Renal cortical epithelial cell (primary cell): ENCODE data around the gene LETM1. TPM values are rescaled to one million over a fixed set of nuclear protein-coding genes. Genes with fewer than 3 reads are reported as not detected.

Experiments used
- DNase-seq: peaks from one replicate; pipeline ENCODE4 v3.0.0-alpha.2; 2011; ENCODE audit warnings: low read depth
- total RNA-seq: library from RNA; depleted of rRNA; stranded (reverse); fragments of >200 nt; gene quantifications from 2 replicates; pipeline ENCODE4 v1.2.3, GENCODE V29; 2014

LETM1 gene
- total RNA-seq, 1 donor from 2014 or later = 102 TPM

DNA sequence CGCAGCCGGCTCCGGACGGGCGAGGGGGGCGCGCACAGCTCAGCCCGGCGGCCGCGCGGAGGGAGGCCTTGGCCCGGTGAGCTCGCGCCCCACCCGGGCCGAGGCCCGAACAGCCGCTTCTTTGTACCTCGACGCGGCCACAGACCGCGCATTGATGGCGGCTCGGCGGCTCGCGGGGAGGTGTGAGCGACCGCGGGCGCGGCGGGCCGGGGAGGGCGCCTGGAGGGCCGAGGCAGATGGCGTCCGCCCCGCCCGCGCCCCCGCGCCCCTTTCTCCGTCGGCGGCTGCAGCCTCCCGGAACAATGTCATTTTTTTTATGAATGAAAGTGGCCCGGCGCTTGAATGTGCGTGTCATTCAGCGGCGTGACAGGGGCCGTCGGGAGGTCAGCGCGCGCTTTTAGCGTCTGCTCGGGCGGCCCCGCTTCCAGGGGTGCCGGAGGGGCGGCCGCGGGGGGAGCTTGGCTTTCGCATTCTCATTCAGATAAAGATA, 61.1 kb downstream of the LETM1 start:
- DNase-seq = no peak

DNA sequence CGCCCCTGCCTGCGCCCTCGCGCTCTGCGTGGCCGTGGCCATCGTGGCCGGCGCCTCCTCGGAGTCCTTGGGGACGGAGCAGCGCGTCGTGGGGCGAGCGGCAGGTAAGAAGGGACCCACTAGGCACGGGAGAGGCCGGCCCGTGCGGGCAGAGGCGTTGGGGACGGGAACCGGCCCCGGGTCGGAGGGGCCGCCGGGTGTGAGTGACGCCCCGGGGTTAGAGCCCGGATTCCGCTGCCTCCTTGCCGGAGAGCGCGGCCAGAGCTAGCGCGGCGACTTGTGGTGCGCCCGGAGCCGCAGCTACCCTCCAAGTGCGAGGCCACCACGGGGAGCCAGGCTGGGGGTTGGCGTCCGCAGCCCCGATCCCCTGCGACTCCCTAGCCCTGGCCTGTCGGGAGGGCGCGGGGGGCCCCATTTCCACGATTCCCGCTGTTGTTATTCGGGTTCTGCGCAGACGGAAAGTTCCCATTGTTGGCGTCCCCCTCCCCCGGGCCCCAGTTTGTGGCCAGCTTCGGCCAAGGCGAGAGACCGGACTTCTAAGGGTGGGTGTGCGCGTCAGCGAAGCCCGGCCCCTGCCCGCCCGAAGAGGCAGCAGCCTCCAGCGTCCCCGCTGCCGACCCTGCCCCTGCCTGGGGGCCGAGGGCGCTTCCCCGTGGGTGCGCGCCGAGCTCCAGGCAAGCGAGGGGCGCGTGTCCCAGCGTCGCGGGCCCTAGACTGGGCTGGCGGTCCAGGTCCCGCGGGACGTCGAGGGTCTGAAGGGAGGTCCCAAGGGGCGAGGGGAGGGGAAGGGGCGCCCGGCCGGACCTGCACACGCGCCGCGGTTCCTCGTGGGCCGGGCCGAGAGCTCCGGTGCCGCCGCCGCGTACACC, 61.8 kb downstream of the LETM1 start:
- no peak for DNase-seq

- no peak for DNase-seq
Measured at GRCh38 chr4:1793496-1793840, 62.5 kb downstream of the LETM1 start.

DNA sequence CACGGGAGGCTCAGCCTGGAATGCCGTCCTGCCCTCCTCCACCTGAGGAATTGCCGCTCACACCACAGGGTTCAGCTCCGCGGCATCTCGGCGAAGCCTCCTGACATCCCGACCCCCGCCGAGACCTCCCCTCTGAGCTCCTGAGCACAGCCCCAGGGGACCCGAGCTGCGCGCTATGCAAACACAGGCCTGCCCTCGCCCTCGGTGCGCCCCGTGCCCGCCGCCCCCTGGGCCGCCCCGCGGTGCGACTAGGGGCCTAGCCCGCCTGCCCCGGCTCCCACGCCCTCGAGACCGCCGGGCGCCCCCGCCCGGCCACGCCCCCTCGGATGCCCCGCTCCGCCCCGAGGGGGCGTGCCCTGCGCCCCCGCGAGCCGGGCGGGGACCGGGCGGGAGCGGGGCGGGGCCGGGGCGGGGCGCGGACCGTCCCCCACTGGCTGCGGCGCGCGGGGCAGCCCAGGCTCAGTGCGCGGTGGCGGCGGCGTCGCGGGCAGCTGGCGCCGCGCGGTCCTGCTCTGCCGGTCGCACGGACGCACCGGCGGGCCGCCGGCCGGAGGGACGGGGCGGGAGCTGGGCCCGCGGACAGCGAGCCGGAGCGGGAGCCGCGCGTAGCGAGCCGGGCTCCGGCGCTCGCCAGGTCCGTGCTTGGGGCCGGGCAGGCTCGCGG, 63.0 kb downstream of the LETM1 start, which contains the start of gene FGFR3:
FGFR3 (plus strand) TSS at position 462 of the 664 bp plus-strand sequence. CDS start 642 bp downstream, outside the sequence.
- no peak for DNase-seq

GRCh38 chr4:1792158-1792831, 63.7 kb downstream of the LETM1 start:
- DNase-seq = no peak

- no peak for DNase-seq
Measured at GRCh38 chr4:1790005-1790404, 66.0 kb downstream of the LETM1 start.

DNA sequence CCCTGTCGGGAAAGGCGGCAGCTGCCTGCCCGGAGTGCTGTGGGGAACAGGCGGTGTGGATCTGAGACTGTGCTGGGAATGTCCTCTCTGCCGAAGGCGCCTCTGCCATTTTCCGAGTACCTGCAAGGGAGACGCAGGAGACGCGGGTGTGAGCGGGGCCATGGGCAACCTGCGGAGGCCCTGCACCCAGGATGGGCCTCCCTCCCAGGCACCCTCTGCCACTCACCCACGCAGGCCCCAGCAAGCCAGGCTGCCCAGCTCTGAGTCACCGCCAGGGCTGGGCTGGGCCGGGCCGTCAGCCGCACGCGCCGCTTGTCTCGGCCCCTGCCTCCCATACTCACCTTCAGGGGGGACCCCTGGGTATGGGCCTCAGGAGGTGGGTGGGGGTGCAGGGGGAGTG, 66.4 kb downstream of the LETM1 start:
- DNase-seq = no peak

DNA sequence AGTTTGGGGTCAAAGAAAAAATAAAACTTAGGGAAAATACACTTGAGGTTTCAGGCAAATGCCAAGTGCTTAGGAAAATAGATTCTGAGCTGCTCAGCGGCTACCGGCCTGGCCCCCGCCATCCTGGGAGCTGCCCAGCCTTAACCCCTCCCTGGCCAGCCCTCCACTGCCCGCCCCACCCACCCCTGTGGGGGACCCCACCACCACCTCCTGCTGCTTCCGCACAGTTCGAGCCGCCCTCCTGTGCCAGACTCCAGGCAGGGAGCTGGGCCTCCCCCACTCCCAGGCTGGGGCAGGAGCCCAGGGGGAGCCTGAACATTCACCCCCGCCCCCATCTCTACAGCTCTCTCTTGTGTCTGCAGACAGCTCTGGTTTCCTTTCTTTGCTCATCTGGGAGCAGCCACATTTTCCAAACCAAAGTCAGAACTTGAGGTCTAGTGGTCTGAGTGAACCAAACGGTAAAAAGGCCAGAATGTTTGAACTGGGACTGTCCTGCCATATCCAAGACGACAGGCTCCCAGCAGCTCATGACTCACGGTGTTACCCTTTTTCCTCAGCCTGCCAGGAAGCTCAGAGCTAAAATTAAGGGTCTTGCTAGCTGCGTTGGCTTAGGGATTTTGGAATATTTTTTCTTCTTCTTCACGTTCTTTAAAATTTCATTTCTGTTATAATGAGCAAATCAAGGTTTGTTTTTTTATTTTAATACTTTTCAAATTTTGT, 67.5 kb downstream of the LETM1 start:
- no peak for DNase-seq

DNA sequence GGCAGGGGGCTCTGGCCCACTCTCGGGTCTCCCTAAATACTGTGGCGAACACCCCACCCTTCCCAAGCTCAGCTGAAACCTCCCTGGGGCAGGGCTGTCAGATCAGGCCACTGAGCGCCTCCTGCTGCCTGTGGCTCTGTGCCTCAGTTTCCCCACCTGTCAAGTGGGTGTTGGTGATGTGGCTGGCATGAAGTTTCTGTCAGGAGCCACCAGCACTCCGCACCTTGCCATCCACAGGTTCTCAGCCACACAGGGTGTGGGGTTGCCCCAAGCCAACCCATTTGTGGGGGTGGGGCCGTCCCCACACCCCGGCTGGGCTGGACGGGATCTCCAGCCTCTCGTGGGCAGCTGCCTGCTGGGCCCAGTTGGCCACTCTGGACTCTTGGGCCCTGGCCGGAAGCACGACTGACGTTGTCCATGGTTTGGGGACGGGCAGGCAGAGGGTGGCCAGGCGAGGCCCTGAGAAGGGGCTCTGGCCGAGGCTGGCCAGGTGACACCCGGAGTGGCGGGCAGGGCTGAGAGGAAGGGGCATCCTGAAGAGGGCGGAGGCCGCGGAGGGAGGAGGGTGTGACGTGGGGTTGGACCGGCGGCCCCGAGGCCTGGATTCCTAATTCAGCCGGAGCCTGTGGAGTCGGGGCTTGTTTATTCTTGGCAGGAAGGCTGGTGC, 68.4 kb downstream of the LETM1 start:
- no peak for DNase-seq

- no peak for DNase-seq
Measured at GRCh38 chr4:1786544-1787362, 69.2 kb downstream of the LETM1 start.

DNA sequence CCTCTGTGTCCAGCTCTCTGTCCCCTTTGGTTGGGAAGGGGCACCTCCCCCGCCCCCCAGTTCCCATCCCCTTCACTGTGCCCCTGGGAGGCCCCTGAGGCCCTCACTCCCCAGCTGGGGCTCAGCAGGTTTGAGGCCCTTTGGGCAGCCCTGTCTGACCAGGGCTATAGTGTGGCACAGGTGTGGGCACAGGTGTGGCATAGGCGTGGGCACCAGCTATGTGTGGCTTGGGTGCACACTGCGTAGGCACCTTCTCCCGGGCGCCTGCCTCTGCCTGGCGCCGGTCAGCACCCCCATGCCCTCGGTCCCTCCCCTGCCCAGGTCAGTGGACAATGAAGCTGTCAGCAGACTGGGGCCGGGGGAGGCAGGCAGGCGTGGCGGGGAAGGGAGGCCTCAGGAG, 70.4 kb downstream of the LETM1 start:
- no peak for DNase-seq

- DNase-seq = no peak
Measured at GRCh38 chr4:1784789-1785591, 71.0 kb downstream of the LETM1 start.

- DNase-seq = no peak
Measured at GRCh38 chr4:1784395-1784788, 71.6 kb downstream of the LETM1 start.

GRCh38 chr4:1783970-1784369, 72.0 kb downstream of the LETM1 start:
- peak; percentile 71 for DNase-seq

GRCh38 chr4:1783015-1783414, 72.9 kb downstream of the LETM1 start:
- no peak for DNase-seq

DNA sequence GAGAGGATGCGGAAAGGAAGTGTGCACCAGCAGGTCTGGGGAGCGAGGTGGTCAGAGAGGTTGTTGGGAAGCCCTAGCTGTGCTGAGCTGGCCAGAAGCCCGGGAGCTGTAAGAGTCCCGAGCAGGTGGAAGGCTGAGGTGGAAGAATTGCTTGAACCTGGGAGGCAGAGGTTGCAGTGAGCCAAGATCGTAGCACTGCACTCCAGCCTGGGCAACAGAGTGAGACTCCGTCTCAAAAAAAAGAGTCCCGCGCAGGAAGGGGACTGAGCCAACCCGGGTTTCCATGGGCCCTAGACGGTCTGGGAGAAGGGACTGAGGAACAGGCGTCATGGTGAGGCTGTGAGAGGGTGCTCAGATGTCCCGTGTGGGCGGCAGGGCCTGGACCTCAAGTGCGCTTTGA, 75.5 kb downstream of the LETM1 start:
- DNase-seq = no peak

- no peak for DNase-seq
Measured at GRCh38 chr4:1779588-1780382, 76.2 kb downstream of the LETM1 start.

DNA sequence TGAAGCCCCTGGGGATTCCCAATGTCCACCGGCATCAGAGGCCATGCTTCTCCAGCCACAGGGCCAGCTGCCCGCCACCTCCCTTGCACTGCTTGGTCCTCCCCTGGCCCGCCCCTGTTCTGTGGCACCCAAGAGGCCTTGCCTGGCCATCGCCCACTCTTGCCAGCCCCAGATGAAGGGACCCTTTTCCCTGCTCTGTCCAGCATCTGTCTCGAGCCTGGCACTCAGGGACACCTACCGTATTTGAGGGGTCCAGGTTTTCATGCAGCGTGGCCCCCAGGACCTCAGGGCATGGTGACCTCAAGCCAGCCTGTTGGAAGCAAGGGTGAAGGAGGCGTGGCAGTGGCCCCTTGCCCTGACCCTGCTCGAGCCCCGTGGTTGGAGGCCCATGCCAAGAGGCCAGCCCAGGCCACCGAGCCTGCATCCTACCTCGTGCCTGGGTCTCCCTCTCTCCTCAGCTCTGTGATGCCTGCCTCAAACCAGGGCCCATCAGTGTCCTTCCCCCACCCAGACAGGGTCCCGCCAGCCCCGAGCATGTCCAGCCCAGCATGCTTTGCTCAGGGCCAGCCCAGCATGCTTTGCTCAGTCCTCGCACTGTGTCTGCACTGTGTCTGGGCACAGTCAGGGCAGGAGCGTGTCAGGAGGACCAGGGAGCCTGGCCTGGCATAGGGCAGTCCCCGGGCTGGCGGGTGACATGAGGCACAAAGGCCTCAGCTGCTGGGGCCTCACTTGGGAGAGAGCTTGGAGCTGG, 77.1 kb downstream of the LETM1 start:
- DNase-seq = no peak
